ENCODE measurements around the gene SCAMP2.

Gene SCAMP2

DNA sequence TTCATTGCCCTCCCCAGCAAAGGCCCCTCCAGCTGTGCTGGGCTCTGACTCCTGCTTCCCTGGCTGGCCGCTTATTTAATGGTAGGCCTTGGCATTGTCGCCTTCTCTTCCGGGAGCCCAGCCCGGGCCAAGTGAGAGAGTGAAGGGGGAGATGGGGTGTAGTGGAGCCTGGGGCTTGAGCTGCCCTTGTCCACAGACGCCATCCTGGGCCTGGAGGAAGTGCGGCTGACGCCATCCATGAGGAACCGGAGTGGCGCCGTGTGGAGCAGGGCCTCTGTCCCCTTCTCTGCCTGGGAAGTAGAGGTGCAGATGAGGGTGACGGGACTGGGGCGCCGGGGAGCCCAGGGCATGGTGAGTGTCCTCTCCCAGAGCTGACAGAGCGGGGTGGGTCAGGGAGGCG is 57.2 kb downstream of the SCAMP2 start:
- DNase-seq: no peak

- no peak for DNase-seq
Observed at GRCh38 chr15:74815121-74815934, 57.8 kb downstream of the SCAMP2 start.

DNA sequence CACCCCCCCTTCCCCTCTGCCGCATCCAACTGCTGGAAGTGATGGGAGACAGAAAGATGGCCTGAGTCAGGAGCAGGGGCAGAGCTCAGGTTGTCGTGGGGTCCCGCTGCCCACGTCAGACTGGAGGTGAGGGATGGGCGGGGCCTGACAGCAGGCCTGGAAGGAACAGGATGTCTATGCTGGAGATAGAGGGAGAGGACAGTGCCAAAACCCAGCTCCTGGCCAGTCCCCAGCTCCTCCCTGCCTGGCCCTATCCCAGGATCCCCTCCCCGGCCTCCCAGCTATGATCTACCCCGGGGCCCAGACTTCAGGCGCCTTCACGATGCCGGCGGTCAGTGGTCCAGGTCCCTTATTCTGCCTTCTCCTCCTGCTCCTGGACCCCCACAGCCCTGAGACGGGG is 60.6 kb downstream of the SCAMP2 start, which contains the start of gene LMAN1L:
Gene LMAN1L (plus strand): TSS at position 303 of the 400 bp plus-strand sequence. CDS start 20 bp downstream, at position 323.
- no peak for DNase-seq

DNA sequence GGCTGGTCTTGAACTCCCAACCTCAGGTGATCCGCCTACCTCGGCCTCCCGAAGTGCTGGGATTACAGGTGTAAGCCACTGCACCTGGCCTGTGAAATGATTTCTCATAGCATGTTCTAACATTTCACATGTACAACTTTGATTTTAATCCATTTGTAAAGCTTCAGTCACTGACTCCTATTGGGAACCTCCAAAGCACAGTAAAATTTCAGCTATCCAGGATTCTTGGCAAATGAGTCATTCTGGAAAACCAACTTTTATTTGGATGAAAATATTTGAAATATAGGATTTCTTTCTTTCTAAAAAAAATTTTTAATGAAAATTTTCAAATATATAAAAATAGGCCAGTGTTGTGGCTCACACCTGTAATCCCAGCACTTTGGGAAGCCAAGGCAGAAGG is 63.2 kb downstream of the SCAMP2 start:
- no peak for DNase-seq

- DNase-seq: no peak
Observed at GRCh38 chr15:74809242-74809641, 63.9 kb downstream of the SCAMP2 start.

DNA sequence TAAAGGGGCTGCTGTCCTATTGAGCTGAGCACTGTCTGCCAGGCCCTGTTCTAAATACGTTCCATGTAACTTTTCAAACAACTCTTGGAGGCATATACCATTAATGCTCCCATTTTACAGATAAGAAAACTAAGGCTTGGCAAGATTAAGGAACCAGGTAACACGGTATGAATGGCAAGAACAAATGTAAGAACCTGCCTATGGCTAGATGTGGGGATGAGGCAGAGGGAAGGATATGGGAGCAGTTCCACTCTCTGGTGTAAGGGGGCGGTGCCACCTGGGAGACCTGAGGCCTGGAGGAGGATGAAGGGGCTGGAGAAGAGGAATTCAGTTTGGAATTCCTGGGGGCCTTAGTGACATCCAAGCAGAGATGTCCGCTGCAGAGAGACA is 64.3 kb downstream of the SCAMP2 start:
- DNase-seq: no peak

- DNase-seq: no peak
Observed at GRCh38 chr15:74808078-74808839, 64.9 kb downstream of the SCAMP2 start.

GRCh38 chr15:74807282-74807681 is 65.9 kb downstream of the SCAMP2 start:
- no peak for DNase-seq

- no peak for DNase-seq
Observed at GRCh38 chr15:74804935-74805334, 68.2 kb downstream of the SCAMP2 start.

DNA sequence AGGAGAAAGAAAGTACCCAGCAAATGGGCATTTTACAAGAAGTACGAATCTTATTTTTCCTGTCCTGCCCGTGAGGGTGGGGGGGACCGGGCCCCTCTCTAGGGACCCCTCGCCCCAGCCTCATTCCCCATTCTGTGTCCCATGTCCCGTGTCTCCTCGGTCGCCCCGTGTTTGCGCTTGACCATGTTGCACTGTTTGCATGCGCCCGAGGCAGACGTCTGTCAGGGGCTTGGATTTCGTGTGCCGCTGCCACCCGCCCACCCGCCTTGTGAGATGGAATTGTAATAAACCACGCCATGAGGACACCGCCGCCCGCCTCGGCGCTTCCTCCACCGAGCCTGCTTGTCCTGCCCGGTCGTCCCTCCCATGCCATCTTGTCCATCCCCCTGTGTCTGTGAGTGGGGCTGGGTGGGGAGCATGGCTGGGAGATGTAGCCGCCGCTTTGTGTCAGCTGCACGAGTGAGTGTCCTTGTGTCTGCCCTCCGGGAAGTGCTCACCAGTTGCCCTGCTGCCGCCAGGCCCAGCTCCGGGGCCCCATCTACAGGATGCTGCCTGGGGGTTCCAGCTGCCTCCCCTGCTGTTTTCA is 70.2 kb downstream of the SCAMP2 start:
- DNase-seq: no peak

DNA sequence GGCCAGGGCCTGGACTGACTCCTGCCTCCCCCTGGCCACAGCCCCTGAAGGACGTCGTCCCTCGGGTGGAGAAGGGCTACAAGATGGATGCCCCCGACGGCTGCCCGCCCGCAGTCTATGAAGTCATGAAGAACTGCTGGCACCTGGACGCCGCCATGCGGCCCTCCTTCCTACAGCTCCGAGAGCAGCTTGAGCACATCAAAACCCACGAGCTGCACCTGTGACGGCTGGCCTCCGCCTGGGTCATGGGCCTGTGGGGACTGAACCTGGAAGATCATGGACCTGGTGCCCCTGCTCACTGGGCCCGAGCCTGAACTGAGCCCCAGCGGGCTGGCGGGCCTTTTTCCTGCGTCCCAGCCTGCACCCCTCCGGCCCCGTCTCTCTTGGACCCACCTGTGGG is 70.9 kb downstream of the SCAMP2 start:
- no peak for DNase-seq

- no peak for DNase-seq
Observed at GRCh38 chr15:74801311-74801997, 71.7 kb downstream of the SCAMP2 start.

DNA sequence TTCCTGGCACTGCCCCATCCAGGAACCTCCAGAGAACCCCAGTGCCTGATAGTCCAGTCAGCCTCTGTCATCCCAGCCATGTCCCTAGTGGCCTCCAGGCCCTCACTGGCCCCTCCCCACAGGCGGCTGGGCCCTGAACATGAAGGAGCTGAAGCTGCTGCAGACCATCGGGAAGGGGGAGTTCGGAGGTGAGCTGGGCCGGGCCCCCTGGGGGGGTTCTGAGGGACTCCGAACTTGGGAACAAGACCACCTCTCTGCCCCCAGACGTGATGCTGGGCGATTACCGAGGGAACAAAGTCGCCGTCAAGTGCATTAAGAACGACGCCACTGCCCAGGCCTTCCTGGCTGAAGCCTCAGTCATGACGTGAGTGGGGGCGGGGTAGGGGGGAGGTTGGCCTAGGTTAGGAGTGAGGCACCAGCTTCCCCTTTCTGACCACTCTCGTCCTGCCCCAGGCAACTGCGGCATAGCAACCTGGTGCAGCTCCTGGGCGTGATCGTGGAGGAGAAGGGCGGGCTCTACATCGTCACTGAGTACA is 72.5 kb downstream of the SCAMP2 start:
- DNase-seq: no peak

DNA sequence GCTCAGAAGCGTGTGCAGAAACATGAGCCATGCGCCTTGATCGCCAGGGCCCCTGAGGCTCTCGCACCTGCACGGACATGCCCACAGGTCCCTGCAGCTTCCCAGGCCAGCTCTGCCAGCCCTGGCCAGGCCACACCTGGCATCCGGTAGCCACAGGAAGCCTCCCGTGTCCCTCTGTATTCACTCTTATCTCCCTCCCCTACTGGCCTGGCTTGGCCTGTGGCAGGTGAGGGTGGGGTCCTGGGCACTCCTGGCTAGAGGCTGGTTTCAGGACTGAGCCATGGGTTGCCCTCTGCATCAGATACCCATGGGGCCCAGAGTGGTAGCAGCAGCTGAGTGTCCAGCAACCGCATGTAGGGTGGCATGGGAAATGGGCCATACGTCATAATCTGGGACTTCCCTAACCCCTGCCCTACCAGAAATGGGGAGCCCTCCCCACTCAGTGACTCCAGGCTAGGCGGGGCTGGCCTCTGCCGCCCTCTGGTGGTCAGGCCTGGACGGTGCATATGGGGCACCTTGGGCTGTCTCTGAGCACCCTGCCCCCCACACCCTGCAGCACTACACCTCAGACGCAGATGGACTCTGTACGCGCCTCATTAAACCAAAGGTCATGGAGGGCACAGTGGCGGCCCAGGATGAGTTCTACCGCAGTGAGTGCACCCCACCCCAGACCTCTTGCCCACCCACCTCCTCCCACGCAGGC is 73.2 kb downstream of the SCAMP2 start:
- DNase-seq: peak; percentile 62

DNA sequence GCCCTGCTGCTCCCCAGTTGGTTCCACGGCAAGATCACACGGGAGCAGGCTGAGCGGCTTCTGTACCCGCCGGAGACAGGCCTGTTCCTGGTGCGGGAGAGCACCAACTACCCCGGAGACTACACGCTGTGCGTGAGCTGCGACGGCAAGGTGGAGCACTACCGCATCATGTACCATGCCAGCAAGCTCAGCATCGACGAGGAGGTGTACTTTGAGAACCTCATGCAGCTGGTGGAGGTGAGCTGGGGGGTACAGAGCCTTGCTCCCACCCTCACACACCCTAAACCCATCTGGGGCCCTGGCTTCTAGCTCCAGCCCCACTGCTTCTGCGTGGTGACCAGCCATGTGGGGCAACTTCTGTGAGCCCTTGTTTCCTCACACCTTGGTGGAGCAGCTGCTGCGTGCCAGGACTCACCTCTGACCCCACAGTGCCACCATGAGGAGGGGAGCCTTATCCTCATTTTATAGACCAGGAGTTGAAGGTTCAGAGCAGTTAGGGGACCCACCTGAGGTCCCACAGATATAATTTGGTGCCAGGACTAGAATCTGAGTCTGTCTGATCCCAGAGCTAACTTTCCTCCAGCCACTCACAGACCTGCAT is 73.8 kb downstream of the SCAMP2 start:
- no peak for DNase-seq

DNA sequence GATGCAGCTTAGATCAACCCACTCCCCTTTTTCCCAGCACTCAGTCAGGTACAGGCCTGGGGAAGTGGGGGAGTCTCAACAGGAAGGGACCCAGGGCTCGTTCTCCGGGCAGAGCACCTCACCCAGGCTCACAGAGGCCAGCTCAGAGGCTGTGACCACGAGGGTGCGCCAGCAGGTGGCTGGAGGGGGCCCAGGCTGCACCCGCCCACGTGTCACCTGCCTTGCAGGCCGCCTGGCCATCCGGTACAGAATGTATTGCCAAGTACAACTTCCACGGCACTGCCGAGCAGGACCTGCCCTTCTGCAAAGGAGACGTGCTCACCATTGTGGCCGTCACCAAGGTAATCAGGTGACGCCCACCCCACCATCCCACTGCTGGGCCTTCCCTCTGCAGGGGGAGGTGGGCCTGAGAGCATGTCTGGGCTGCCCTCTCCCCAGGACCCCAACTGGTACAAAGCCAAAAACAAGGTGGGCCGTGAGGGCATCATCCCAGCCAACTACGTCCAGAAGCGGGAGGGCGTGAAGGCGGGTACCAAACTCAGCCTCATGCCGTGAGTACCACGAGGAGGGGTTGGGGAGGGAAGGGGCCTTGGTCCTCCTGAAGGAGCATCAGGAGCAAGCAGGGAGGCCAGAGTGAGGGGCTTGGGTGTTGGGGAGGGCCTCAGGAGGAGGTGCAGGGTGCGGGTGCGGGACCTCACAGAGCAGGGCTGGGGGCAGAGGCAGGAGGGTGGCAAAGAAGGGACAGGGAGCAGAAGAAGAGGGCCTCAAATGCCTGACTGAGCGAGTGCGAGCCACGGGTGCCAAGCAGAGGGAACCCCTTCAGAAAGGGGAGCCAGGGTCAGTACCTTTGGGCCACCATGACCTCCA is 74.5 kb downstream of the SCAMP2 start:
- DNase-seq: no peak

DNA sequence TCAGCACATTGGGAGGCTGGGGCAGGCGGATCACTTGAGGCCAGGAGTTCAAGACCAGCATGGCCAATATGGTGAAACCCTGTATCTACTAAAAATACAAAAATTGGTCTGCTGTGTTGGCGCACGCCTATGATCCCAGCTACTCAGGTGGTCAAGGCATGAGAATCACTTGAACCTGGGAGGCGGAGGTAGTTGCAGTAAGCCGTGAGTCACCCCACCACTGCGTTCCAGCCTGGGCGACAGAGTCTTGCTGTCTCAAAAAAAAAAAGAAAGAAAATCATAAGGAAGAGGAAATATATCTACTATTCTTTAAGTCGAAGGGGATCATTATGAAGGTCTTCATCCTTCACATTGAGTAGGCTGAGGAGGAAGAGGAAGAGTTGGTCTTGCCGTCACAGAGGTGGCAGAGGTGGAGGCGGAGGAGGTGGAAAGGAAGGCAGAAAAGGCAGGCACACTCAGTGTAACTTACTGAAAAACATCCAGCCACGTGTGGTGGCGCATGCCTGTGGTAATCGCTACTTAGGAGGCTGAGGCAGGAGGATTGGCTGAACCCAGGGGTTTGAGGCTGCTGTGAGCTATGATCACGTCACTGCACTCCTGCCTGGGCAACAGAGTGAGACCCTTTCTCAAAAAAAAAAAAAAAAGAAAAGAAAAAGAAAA is 77.1 kb downstream of the SCAMP2 start:
- no peak for DNase-seq

DNA sequence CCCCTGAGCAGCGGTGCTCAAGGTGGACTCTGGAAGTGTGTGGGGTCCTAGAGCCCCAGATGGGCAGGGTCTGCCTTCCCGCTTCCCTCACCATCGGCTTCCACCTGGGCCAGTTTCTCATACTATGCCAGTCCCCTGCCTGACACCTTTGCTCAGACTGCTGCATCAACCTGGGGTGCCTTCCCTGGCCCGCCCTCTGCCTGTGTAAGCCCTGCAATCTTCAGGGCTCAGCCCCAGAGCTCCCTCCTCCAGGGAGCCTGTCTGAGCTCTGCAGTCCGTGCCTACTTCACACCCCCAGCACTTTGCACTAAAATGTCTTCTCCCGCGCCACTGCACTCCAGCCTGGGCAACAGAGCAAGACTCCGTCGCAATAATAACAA is 78.2 kb downstream of the SCAMP2 start:
- no peak for DNase-seq

GRCh38 chr15:74794248-74794969 is 78.8 kb downstream of the SCAMP2 start:
- no peak for DNase-seq

Measured in KG1 (cell line).